DND-41 (cell line): ENCODE data around the gene PURB.

Source experiments
- EZH2 ChIP-seq: IDR thresholded peaks from 3 replicates; pipeline ENCODE4 v1.6.1; 2012; ENCODE audit warnings: borderline replicate concordance, low read depth, mild to moderate bottlenecking, moderate library complexity, low read length, inconsistent platforms; ENCODE audit not compliant: severe bottlenecking
- TF ChIP-seq, protein P1 (sequence below): IDR thresholded peaks from 2 replicates; pipeline ENCODE4 v1.5.1; 2012; ENCODE audit warnings: borderline replicate concordance, low read length, moderate library complexity, mild to moderate bottlenecking; ENCODE audit not compliant: poor library complexity, severe bottlenecking; ENCODE audit errors: extremely low read depth

DNA sequence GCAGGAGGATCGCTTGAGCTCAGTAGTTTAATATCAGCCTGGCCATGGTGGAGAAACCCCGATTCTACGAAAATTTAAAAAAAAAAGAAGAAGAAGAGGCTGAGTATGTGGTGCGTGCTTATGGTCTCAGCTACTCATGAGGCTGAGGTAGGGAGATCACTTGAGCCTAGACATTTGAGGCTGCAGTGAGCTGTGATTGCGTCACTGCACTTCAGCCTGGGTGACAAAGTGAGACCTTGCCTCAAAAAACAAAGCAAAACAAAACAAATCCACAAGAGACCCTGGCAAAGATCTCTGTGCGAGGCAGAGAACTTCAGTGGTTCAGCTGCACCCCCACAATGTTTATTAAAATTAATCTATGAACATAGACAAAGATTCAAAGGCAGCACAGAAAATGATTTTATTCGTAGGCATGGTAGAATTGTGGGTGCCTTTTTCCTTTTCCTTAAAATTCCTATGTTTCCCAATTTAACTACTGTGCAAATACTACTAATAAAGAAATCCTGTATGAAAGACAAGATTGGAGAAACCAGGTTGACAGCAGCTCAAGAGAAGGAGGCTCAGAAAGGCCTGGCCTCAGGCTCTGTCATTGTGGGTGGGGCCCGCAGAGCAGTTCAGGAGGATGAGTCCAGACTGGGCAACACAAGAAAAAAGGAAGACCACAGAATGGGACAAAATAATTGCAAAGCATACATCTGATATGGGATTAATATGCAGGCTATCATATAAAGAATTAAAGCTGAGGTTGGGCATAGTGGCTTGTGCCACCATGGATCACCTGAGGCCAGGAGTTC, 24.5 kb upstream of the PURB start:
- TF ChIP-seq, protein P1, sequence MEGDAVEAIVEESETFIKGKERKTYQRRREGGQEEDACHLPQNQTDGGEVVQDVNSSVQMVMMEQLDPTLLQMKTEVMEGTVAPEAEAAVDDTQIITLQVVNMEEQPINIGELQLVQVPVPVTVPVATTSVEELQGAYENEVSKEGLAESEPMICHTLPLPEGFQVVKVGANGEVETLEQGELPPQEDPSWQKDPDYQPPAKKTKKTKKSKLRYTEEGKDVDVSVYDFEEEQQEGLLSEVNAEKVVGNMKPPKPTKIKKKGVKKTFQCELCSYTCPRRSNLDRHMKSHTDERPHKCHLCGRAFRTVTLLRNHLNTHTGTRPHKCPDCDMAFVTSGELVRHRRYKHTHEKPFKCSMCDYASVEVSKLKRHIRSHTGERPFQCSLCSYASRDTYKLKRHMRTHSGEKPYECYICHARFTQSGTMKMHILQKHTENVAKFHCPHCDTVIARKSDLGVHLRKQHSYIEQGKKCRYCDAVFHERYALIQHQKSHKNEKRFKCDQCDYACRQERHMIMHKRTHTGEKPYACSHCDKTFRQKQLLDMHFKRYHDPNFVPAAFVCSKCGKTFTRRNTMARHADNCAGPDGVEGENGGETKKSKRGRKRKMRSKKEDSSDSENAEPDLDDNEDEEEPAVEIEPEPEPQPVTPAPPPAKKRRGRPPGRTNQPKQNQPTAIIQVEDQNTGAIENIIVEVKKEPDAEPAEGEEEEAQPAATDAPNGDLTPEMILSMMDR = no peak
- TF ChIP-seq EZH2 = no peak
